ENCODE measurements around the gene PRAF2.

DNA sequence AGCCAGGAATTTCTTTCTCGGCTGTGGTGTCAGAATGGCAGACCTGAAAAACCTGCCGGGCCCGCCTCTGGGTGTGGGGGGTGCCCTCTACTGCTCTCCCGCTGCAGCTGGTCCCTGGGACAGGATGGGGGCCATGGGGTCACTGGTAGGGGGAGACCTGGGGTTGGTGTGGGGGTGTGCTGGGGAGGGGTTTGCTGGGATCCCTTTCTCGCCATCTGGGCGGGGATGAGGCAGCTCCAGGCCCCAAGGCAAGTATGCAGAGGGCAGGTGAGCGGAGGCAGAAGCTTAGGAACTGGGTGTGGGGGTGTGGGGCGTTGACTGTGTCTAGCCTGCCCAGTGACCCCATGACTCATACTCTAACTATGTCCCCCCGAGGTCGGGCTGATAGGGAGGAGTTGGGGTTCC, 14.1 kb downstream of the PRAF2 start:
- no peak for TF ChIP-seq MXI1 (IDR thresholded peaks at IDR 0.05; ENCODE audit: low read depth, low read length)
- TF ChIP-seq, protein P1, sequence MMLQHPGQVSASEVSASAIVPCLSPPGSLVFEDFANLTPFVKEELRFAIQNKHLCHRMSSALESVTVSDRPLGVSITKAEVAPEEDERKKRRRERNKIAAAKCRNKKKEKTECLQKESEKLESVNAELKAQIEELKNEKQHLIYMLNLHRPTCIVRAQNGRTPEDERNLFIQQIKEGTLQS (IDR thresholded peaks at IDR 0.05): peak; percentile 21; the same call in 1 of the 2 replicates
- TF ChIP-seq, protein P1 (CRISPR knock-in tag; conservative IDR thresholded peaks at IDR 0.05): no peak
- no peak for TF ChIP-seq NFXL1 (CRISPR knock-in tag; IDR thresholded peaks at IDR 0.05)
- no peak for TF ChIP-seq FOXA1 (IDR thresholded peaks at IDR 0.05; ENCODE audit: borderline replicate concordance)
- TF ChIP-seq KLF10 (CRISPR knock-in tag; IDR thresholded peaks at IDR 0.05): no peak
- TF ChIP-seq RAD21 (CRISPR knock-in tag; conservative IDR thresholded peaks at IDR 0.05 in 1 of 2, IDR thresholded peaks at IDR 0.05 in 1 of 2): no peak
- TF ChIP-seq CREM (IDR thresholded peaks at IDR 0.05; ENCODE audit: low read depth): no peak
- TF ChIP-seq, protein P2, sequence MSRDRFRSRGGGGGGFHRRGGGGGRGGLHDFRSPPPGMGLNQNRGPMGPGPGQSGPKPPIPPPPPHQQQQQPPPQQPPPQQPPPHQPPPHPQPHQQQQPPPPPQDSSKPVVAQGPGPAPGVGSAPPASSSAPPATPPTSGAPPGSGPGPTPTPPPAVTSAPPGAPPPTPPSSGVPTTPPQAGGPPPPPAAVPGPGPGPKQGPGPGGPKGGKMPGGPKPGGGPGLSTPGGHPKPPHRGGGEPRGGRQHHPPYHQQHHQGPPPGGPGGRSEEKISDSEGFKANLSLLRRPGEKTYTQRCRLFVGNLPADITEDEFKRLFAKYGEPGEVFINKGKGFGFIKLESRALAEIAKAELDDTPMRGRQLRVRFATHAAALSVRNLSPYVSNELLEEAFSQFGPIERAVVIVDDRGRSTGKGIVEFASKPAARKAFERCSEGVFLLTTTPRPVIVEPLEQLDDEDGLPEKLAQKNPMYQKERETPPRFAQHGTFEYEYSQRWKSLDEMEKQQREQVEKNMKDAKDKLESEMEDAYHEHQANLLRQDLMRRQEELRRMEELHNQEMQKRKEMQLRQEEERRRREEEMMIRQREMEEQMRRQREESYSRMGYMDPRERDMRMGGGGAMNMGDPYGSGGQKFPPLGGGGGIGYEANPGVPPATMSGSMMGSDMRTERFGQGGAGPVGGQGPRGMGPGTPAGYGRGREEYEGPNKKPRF (IDR thresholded peaks at IDR 0.05; ENCODE audit: low read depth, low read length): no peak
- no peak for TF ChIP-seq XRCC3 (IDR thresholded peaks at IDR 0.05)
